Activated CD4-positive, alpha-beta T cell treated with anti-CD3 and anti-CD28 coated beads, Interleukin-2, amount 50 U/mL, for 1 hour (primary cell): ENCODE results near the gene ZBTB34.
"Not testable (repeated sequence)": the region's sequence is repeated elsewhere in the genome, so short reads cannot be mapped to it uniquely, and the experiment has no call there.

Source experiments
- DNase-seq: peaks from one replicate; pipeline ENCODE4 v3.0.0-alpha.2; 2020

ZBTB34 gene, protein sequence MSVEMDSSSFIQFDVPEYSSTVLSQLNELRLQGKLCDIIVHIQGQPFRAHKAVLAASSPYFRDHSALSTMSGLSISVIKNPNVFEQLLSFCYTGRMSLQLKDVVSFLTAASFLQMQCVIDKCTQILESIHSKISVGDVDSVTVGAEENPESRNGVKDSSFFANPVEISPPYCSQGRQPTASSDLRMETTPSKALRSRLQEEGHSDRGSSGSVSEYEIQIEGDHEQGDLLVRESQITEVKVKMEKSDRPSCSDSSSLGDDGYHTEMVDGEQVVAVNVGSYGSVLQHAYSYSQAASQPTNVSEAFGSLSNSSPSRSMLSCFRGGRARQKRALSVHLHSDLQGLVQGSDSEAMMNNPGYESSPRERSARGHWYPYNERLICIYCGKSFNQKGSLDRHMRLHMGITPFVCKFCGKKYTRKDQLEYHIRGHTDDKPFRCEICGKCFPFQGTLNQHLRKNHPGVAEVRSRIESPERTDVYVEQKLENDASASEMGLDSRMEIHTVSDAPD

DNA sequence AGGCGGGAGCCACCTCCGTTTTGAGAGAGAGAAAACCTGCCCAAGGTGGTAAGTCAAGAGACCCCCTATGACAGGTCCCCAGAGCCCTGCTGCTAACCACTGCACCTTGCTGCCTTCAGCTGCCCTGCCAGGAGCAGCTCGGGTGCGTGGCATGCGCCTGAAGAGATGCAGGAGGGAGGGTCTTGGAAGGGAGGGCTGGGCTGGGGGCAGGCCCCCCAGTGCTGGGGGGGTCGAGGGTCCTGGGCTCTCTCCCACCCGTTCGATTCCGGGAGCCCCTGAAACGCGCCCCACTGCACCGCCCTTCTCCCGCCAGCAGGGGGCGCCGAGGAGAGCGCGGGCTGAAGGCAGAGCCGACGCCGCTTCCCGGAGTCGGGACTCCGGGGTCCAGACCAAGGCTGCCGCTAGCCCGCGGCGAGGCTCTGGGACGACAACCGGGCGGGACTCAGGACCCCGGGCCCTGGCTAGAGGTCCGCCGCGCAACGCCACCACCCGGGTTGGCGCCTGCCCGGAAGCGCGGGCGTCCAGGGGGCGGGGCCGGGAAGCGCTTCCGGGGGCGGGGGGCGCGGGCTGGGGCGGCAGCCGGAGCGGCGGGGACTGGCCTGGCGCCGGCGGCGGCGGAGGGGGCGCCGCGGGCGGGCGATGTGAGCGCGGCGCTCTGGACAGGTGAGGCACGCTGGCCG, at the start of gene ZBTB34:
Gene ZBTB34, plus strand, starts transcription at position 563 of the 680 bp plus-strand sequence. CDS start 18,761 bp downstream, outside the sequence.
- DNase-seq, result peak; percentile 71

DNA sequence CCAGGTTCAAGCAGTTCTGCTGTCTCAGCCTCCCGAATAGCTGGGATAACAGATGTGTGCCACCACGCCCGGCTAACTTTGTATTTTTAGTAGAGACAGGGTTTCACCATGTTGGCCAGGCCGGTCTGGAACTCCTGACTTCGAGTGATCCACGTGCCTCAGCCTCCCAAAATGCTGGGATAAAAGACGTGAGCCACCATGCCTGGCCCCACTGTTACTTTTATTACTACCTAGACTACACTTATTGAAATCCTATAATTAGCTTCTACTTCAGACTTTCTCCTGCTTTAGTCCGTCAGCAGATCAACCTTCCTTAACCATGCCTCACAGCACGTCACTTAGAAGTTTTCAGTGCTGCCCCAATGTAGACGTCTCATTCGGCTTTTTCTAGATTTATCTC, 47.4 kb upstream of the ZBTB34 start:
- DNase-seq, result no peak

DNA sequence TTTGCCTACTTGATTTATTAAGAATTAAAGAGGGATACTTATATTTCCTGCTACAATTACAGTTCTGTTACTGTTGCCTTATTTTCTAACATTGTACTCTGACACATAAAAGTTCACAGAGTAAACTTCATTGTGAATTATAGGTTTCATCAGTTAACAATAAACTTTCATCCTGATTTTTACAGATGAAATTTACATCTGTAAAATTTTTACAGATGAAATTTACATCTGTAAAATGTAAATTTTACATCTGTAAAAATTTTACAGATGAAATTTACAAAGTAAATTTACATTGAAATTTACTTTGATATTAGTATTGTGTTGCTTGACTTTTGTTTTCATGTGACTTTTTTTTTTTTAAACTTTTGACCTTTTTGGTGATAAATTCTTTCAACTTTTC, 46.3 kb upstream of the ZBTB34 start:
- no peak for DNase-seq

DNA sequence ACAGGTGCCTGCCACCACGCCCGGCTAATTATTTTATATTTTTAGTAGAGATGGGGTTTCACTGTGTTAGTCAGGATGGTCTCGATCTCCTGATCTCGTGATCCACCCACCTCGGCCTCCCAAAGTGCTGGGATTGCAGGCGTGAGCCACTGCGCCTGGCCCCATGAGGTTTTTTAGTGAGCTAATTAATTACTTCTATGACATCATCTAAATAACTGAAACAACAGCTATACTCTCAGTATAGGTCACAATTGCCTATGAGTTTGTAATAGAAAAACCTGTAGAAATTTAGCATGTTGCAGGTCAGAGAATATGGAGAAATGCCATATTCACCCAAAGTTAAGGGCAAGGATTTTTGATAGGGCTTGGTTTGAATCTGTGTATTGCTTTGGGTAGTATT, 42.8 kb upstream of the ZBTB34 start:
- DNase-seq, result not testable (repeated sequence)

DNA sequence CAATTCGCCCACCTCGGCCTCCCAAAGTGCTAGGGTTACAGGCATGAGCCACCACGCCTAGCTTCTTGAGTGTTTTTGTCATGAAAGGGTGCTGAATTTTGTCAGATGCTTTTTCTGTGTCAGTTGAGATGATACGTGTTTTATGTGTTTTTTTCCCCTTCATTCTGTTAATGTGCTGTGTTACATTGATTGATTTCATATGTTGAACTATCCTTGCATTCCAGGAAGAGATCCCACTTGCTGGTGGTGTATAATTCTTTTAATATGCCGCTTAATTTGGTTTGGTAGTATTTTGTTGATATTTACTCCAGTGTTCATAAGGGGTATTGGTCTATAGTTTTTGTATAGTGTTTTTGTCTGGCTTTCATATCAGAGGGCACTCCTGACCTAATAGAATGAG, 42.0 kb upstream of the ZBTB34 start:
- DNase-seq, result no peak

DNA sequence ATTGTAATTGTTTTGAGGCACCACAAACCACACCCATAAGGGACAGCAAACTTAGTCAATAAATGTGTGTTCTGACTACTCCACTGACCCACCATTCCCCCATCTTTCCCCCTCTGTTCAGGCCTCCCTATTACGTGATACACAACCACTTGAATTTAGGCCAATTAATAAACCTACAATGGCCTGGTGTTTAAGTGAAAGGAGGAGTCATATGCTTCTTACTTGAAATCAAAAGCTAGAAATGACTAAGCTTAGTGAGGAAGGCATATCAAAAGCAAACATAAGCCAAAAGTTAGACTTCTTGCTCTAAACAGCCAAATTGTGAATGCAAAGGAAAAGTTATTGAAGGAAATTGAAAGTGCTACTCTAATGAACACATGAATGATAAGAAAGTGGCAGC, 41.0 kb upstream of the ZBTB34 start:
- DNase-seq, result no peak

DNA sequence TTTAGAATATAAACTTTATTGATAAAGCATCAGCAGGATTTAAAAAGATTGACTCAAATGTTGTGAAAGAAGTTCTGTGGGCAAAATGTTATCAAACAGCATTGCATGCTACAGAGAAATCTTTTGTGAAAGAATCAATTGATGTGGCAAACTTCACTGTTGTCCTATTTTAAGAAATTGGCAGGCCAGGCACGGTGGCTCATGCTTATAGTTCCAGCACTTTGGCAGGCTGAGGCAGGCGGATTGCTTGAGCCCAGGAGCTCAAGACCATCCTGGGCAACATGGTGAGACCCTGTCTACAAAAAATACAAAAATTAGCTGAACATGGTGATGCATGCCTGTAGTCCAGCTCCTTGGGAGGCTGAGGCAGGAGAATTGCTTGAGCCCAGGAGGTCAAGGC, 38.2 kb upstream of the ZBTB34 start:
- DNase-seq, result no peak

DNA sequence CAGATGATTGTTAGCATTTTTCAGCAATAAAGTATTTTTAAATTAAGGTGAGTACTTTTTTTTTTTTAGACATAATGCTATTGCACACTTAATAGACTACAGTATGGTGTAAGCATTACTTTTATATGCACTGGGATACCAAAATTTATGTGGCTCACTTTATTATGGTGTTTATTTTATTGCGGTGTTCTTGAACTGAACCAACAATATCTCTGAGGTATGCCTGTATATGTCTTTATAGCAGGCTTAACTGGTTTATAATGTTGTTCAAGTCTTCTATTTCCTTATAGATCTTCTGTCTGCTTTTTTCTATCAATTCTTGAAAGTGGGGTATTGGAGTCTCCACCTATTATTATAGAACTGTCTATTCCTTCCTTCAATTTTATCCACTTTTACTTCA, 37.6 kb upstream of the ZBTB34 start:
- no peak for DNase-seq

DNA sequence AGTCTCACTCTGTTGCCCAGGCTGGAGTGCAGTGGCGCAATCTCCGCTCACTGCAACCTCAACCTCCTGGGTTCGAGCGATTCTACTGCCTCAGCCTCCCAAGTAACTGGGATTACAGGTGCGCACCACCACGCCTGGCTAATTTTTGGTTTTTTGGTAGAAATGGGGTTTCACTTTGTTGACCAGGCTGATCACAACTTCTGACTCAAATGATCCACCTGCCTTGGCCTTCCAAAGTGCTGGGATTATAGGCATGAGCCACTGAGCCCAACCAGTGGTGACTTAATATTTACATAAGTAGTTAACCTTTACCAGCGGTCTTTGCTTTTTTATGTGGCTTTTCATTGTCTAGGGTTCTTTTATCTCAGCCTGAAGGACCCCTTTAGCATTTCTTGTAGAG, 36.4 kb upstream of the ZBTB34 start:
- not testable (repeated sequence) for DNase-seq

DNA sequence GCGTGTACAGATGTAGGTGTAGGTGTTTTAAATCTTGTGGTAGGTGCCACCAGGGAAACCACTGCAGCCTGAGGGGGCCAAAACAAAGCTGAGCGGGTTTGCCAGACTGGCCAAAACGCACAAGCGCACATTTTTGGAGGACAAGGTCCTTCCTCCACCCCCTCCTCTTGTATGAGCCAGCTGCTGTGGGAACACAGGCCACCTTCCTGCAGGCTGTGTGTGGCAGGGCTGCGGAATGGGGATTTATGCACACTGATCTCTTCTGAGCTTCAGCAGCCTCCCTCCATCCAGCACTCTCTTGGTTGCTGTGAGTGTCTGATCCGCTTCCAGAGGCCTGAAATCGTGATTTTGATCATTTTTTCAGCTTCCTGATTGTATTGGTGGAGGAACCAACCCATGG, 33.2 kb upstream of the ZBTB34 start:
- DNase-seq, result no peak

DNA sequence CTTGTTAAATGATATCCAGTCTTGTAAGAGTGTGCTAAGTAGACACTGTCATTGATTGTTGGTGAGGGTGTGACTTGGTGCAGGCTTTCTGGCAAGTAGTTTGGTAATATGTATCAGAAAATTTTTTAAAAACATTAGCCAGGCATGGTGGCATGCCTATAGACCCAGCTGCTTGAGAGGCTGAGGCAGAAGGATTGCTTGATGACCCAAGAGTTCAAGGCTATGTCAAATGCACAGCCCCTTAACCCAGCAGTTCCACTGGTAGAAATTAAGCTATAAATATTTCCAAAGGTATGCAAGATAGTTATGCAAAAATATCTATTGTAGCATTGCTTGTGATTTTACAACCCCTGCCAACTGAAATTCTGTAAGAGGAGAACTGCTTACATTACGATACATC, 31.4 kb upstream of the ZBTB34 start:
- DNase-seq, result no peak

DNA sequence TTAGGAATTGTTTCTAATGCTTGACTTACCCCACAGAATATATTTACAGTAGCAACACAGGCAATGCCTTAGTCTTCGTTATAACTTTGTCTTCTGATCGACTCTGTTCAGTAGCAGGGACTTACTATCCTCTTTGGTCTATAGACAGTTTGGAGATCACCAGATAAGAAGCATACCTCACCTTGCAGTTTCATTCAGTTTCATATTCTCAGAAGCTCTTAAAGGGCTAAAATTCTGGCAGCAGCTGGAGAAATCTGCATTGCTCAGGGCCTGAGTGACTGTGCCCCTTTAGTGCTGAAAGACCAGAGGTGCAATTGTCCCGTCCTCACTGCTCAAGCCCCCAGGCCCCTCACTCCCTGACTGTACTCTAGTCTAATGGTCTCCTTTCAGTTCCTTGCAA, 29.6 kb upstream of the ZBTB34 start:
- no peak for DNase-seq

DNA sequence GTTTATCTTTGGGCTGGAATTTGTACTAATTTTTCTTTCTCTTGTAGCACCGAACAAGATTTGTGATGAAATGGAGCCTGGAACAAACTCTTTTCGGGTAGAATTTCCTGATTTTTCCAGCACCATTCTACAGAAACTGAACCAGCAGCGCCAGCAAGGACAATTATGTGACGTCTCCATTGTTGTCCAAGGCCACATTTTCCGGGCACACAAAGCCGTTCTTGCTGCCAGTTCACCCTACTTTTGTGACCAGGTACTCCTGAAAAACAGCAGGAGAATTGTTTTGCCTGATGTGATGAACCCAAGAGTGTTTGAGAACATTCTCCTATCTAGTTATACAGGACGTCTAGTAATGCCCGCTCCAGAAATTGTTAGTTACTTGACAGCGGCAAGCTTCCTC, 28.0 kb upstream of the ZBTB34 start:
- DNase-seq, result no peak

DNA sequence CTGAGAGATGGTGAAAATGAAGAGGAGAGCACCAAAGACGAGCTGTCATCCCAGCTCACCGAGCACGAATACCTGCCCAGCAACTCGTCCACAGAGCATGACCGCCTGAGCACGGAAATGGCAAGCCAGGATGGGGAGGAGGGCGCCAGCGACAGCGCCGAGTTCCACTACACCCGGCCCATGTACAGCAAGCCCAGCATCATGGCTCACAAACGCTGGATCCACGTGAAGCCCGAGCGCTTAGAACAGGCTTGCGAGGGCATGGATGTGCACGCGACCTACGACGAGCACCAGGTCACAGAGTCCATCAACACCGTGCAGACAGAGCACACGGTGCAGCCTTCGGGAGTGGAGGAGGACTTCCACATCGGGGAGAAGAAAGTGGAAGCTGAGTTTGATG, 27.4 kb upstream of the ZBTB34 start:
- no peak for DNase-seq

DNA sequence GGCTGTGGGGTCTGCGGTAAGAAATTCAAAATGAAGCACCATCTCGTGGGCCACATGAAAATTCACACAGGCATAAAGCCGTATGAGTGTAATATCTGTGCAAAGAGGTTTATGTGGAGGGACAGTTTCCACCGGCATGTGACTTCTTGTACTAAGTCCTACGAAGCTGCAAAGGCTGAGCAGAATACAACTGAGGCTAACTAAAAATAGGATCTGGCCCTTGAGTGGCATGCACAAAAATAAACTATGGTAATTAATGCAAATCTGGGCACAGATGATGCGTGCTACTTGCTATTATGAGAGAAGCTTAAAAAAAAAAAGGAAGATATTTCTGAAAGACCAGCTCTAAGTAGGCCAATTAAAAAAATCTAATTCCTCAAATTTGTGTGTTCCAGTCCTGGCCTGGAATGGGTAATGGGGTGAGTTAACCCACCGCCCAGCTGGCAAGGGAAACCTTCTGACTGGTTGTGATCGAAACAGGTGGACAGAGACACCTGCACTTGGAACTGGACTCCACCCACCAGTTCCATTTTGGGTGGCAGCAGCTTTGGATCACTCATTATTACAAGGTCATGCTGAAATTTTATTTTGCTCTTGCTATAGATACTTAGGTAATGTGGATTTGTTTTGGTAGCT, 26.6 kb upstream of the ZBTB34 start:
- no peak for DNase-seq

DNA sequence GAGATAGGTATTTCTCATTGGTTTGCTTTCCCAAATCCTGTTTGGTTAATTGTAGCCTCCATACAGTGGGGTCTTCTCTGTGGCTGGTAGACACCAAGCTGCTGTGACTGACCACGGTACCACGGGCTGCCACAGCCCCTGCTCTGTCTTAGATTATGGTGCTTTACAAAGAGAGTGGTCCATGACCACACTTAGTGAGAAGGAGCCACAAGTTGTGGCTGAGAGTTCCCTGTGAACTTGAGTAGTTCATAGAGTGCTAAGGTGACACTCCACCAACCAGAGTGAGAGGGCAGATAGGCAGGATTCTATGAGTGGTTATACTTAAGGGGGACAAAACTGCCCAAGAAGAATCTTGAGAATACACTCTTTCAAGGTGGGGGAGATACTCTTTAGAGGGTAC, 25.8 kb upstream of the ZBTB34 start:
- DNase-seq, result no peak

DNA sequence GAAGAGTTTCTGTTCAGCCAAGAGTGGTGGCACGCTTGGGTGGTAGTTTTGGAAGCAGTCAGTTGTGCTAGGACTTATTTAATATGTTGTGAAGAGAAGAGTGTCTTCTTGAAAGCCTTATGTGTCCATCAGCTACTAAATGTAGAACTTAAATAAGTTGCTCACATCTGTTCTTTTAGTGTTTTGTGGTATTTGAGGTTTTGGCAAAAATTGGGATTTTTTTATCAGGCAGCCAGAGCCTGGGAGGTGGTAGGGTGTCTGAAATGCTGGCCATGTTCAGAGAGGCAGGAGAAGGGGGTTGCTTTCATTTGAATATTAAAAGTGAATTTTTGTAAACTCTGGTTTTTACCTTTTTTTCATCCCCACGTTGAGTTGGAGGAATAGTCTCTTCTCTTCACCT, 24.2 kb upstream of the ZBTB34 start:
- no peak for DNase-seq

DNA sequence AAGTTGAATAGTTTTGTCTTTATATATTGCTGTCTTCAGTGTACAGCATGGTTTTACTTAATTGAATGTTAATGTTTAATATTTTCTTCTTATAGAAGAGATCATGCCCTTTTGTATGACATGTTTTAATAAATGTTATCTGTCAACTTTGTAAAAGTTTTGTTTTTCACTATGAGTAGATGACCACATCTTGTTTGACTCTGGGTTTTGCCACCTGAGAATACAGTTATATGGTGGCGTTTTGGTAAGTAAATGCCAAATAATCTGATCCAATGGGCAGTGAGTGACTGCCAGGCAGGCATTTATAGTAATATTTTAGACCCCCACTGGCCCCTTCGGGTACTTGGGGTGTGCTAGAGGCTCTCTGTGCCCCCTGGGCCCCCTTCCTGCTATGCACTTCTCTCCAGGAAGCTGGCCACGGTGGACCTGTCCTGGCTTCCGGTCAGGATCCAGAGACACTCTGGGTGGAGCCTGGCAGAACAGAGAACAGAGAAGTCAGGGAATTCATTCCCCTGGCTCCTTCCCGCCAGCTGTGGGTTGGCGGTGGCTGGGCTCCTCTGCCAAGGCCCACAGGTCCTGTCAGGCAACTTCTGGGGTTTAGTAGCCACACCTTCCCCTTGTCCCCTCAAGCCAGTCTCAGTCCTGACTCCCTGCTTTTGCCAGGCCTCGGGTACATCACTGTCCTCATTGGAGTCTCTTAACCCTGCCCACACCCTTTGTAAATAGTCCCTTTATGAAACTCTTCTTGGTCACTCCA, 22.2 kb upstream of the ZBTB34 start:
- DNase-seq, result no peak

DNA sequence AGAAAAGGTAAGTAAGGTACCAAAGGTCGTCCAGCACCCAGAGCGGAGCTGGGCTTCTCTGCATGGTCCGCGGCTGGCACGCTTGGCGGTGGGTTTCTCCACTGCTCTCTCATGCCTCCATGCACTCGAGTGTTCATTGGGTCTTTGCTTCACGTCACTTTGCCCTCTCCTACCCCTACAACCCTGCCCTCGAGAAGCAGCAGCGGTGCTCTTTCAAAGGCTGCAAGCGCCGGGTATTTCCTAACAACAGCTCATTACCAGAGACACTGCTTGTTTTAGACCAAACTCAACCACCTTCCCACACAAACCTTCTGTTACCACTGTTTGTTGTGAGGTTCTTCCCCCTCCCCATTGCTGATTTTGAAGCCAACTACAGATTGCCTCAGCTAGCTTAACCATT, 21.5 kb upstream of the ZBTB34 start:
- no peak for DNase-seq

DNA sequence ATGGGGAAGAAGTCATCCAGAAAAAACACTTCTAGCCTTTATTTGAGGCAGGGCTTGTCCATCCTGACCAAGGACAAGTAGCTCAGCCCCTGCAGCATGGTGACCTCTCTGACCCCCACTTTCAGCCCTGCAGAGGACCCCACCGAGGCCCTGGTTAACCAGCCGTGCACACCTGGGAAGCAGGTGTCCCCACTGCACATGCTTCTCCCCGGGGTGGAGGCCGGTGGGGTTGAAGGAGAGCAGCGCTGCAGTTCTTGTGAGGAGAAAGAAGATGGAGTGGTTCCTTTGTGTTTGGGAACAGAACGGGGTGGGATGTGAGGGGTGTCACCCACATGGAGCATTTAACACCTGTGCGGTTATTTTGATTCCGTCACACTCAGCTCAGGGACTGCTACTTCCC, 21.1 kb upstream of the ZBTB34 start:
- DNase-seq, result no peak

DNA sequence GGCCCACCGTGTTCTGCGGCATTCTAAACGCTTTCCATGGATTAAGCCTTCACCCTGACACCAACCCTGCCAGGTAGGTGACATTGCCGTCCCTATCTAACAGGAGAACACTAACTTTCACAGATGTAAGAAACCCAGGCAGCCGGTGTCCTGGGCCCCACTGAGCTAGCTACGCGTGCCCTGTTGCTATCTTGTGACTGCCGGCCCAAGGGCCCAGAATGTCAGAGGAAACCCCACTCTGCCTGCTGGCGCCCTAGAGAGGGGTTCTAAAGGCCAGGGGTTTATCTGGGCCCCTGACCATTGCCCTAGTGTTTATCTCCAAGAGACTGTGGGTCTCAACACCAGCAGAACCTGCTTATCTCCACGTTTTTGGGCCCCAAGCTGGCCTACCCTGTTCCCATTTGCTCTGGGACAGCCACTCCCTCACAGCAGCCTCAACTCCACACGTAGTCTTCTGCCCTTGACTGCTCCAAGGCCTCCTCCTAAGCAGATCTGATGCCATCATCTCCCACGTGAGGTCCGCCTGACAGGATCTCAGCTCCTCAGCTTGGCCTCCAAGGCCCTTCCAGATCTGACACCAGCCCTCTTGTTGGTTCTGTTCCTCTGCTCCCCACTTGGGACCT, 18.1 kb upstream of the ZBTB34 start:
- no peak for DNase-seq

DNA sequence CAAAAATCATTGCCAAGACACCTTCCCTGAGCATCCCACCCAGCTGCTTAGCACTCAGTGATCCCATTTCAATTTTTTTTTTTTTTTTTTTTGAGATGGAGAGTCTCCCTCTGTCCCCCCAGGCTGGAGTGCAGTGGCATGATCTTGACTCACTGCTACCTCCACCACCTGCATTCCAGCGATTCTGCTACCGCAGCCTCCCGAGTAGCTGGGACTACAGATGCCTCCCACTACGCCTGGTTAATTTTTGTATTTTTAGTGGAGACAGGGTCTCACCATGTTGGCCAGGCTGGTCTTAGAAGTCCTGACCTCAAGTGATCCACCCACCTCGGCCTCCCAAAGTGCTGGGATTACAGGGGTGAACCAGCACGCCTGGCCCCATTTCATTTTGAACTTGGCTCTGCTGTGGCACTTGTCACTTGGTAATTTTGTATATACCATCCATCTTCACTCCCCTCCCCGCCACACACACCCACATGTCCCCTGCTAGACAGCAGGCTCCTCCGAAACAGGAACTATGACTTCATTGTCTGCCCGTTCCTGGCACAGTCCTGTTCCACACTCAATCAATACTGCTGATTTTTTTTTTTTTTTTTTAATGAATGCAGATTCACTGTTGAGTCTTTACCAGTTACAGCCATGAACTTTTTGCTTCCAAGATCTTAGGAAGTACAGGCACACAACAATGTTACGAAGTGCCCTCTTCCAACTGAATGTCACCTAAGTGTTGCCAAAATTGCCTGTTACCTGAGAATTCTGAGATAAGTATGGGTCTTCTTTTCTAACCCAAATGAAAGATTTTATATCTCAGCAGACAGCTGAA, 17.3 kb upstream of the ZBTB34 start:
- no peak for DNase-seq
